Activated CD4-positive, alpha-beta T cell treated with anti-CD3 and anti-CD28 coated beads, Interleukin-2, amount 50 U/mL, for 1 hour (primary cell): Measurements from ENCODE around the gene OR10R2.
A peak's percentile ranks its signal among the peaks of the same experiment; 100 is the strongest.
"Not testable (repeated sequence)": the region's sequence is repeated elsewhere in the genome, so short reads cannot be mapped to it uniquely, and the experiment has no call there.

Experiments
- DNase-seq: peaks from one replicate; pipeline ENCODE4 v3.0.0-alpha.2; 2020

OR10R2 gene

GRCh38 chr1:158471920-158472319 is at the start of gene OR10R2:
Gene OR10R2, plus strand, starts transcription at chr1:158472220. Its CDS starts 106 bp downstream, at chr1:158472326.
- no peak for DNase-seq

GRCh38 chr1:158425027-158425426 is 47.0 kb upstream of the OR10R2 start:
- no peak for DNase-seq

GRCh38 chr1:158426137-158426536 is 45.9 kb upstream of the OR10R2 start, which contains the start of gene OR10K2:
Gene OR10K2, minus strand, starts transcription at chr1:158426237. Its CDS starts 5,371 bp downstream, at chr1:158420866.
- no peak for DNase-seq

GRCh38 chr1:158430163-158430562 is 41.9 kb upstream of the OR10R2 start:
- DNase-seq, result not testable (repeated sequence)

GRCh38 chr1:158434741-158435140 is 37.3 kb upstream of the OR10R2 start:
- no peak for DNase-seq

GRCh38 chr1:158445376-158445775 is 26.6 kb upstream of the OR10R2 start:
- DNase-seq, result no peak

- no peak for DNase-seq
Measured at GRCh38 chr1:158454537-158454936, 17.5 kb upstream of the OR10R2 start.

GRCh38 chr1:158457246-158457645 is 14.8 kb upstream of the OR10R2 start:
- no peak for DNase-seq

- no peak for DNase-seq
Measured at GRCh38 chr1:158458263-158458662, 13.8 kb upstream of the OR10R2 start.

GRCh38 chr1:158461534-158461933 is 10.5 kb upstream of the OR10R2 start, which contains the start of gene OR10K1:
Gene OR10K1, plus strand, starts transcription at chr1:158461834. Its CDS starts 3,728 bp downstream, at chr1:158465562.
- no peak for DNase-seq

GRCh38 chr1:158485455-158485854 is 13.4 kb downstream of the OR10R2 start:
- no peak for DNase-seq

- no peak for DNase-seq
Measured at GRCh38 chr1:158491316-158491715, 19.3 kb downstream of the OR10R2 start.

GRCh38 chr1:158493054-158493453 is 21.0 kb downstream of the OR10R2 start:
- DNase-seq, result no peak

GRCh38 chr1:158494796-158495195 is 22.8 kb downstream of the OR10R2 start:
- DNase-seq, result no peak

- DNase-seq, result no peak
Measured at GRCh38 chr1:158496374-158496773, 24.4 kb downstream of the OR10R2 start.

GRCh38 chr1:158506369-158506987 is 34.5 kb downstream of the OR10R2 start:
- DNase-seq, result peak; percentile 35

- DNase-seq, result no peak
Measured at GRCh38 chr1:158507511-158507910, 35.5 kb downstream of the OR10R2 start.

- DNase-seq, result no peak
Measured at GRCh38 chr1:158509471-158510156, 37.6 kb downstream of the OR10R2 start.

- no peak for DNase-seq
Measured at GRCh38 chr1:158516966-158517365, 44.9 kb downstream of the OR10R2 start.

GRCh38 chr1:158520021-158520420 is 48.0 kb downstream of the OR10R2 start:
- DNase-seq, result no peak

GRCh38 chr1:158520955-158521665 is 49.1 kb downstream of the OR10R2 start:
- DNase-seq, result no peak

GRCh38 chr1:158521666-158522058 is 49.6 kb downstream of the OR10R2 start:
- DNase-seq, result no peak

- no peak for DNase-seq
Measured at GRCh38 chr1:158527190-158527815, 55.3 kb downstream of the OR10R2 start.
